ENCODE measurements around the gene PAPPA. TPM values are rescaled to one million over a fixed set of nuclear protein-coding genes. Genes with fewer than 3 reads are reported as not detected.

The PAPPA gene
- total and polyA plus RNA-seq, 2 of the 8 experiments (the other 6 are each of a cell fraction or from before 2014, with no cell fraction given) = 0.18 to 0.63 TPM

DNA sequence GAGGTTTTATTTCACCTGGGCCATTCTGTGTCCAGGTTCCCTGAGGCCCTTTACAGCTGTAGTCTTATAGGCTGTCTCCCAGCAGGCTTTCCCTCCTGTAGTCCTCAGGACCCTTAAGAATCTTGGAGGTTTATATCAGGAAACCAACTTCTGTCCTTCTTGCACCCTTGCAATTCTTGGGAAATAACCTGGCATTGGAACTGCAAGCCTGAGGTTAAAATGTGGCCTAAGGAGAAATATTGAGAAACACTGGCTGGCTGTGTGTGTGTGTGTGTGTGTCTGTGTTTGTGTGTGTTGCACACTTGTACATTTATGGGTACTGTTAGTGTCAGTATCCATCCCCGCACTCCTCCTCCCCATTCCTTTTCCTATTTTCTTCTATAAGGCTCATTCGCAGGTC lies 168.9 kb downstream of the PAPPA start:
- no peak overlapping the region for H3K27ac ChIP-seq (ENCODE audit: low read depth, low read length)
- no peaks in the 10 kb centered on the region for H3K27me3 ChIP-seq (replicated peaks in 1 of 4; ENCODE audit: control insufficient read depth in 3 of 4, extremely low read depth in 1 of 4, insufficient read depth in 3 of 4, low read length in 3 of 4)
- TF ChIP-seq, protein P1, sequence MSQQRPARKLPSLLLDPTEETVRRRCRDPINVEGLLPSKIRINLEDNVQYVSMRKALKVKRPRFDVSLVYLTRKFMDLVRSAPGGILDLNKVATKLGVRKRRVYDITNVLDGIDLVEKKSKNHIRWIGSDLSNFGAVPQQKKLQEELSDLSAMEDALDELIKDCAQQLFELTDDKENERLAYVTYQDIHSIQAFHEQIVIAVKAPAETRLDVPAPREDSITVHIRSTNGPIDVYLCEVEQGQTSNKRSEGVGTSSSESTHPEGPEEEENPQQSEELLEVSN (IDR thresholded peaks at IDR 0.05) = no peak
- TF ChIP-seq SUZ12 (IDR thresholded peaks at IDR 0.05; ENCODE audit: low read length) = no peak
- no peak for TF ChIP-seq SIX5 (IDR thresholded peaks at IDR 0.05; ENCODE audit: low read depth, low read length)
- TF ChIP-seq RNF2 (IDR thresholded peaks at IDR 0.05; ENCODE audit: borderline replicate concordance, low read depth, low read length, missing control alignments, poor library complexity, severe bottlenecking) = no peak
- TF ChIP-seq SP1 (IDR thresholded peaks at IDR 0.05; ENCODE audit: low read depth, low read length) = no peak
- no peak for TF ChIP-seq CTBP2 (IDR thresholded peaks at IDR 0.05; ENCODE audit: borderline replicate concordance, insufficient read depth, insufficient read length, low read length)
- no peak for TF ChIP-seq SAP30 (IDR thresholded peaks at IDR 0.05; ENCODE audit: insufficient read depth, insufficient replicate concordance, low read length)
- TF ChIP-seq KDM5A (IDR thresholded peaks at IDR 0.05; ENCODE audit: low read length) = no peak
- TF ChIP-seq BCL11A (IDR thresholded peaks at IDR 0.05; ENCODE audit: low read depth in 2 of 2, low read length in 2 of 2) = no peak
- TF ChIP-seq KDM4A (IDR thresholded peaks at IDR 0.05; ENCODE audit: low read depth, low read length, severe bottlenecking) = no peak
- TF ChIP-seq HDAC2 (IDR thresholded peaks at IDR 0.05; ENCODE audit: borderline replicate concordance in 1 of 2, low read depth in 2 of 2, low read length in 2 of 2) = no peak
- no peak for TF ChIP-seq POLR2A (IDR thresholded peaks at IDR 0.05; ENCODE audit: control extremely low read depth in 1 of 2, low read depth in 2 of 2, low read length in 2 of 2)

More for the DNA sequence above, 168.9 kb downstream of the PAPPA start:
- H2BK12ac ChIP-seq (ENCODE audit: low read depth, low read length) = peak overlapping the region; percentile 53
- H2BK120ac ChIP-seq (replicated peaks; ENCODE audit: low read depth, low read length) = no peak overlapping the region
- no peaks in the 10 kb centered on the region for H4K20me1 ChIP-seq (replicated peaks in 1 of 2; ENCODE audit: control insufficient read depth in 1 of 2, insufficient read depth in 2 of 2, low read length in 2 of 2)
- H3K79me2 ChIP-seq (ENCODE audit: control insufficient read depth in 1 of 2, insufficient read depth in 2 of 2, low read length in 2 of 2) = no peaks in the 10 kb centered on the region
- peak overlapping the region; percentile 72; the same call in 1 of the 2 replicates for H2AFZ ChIP-seq (ENCODE audit: low read length)
- H4K5ac ChIP-seq (ENCODE audit: insufficient read length, low read depth, low read length) = no peak overlapping the region
- no peaks in the 10 kb centered on the region; the same call in 1 of the 2 replicates for H3K79me1 ChIP-seq (ENCODE audit: low read depth, low read length)
- H3K23ac ChIP-seq (ENCODE audit: insufficient read length) = no peak overlapping the region
- H4K8ac ChIP-seq (ENCODE audit: extremely low read depth, insufficient read depth, low read length) = no peak overlapping the region
- H3K4me2 ChIP-seq (ENCODE audit: insufficient read depth in 1 of 2, low read depth in 2 of 2, low read length in 2 of 2) = no peak overlapping the region
- H4K91ac ChIP-seq (replicated peaks; ENCODE audit: insufficient read length, low read length) = no peak overlapping the region
- DNase-seq (ENCODE audit: low read depth in 1 of 2, low spot score in 2 of 2) (no peak), FAIRE-seq (no peak)
- H3K14ac ChIP-seq (ENCODE audit: insufficient read length) = no peak overlapping the region
- CTCF ChIA-PET (ENCODE audit: partially characterized antibody) = interaction anchor here (0.7 to 1.9 kb wide), 5 partner anchors 9 to 249 kb away, joined by 3 to 5 read pairs (median 3); no protein-coding TSS in a partner anchor
- no peak overlapping the region for H3K56ac ChIP-seq (replicated peaks; ENCODE audit: insufficient read length, low read depth, low read length)
- 69% methylated on average over 2 of the region's 2 CpGs; no CpG with 5 or more reads in 1 of the 2 experiments for WGBS, 2 experiments (ENCODE audit: extremely low coverage in 1 of 2, insufficient coverage in 1 of 2, insufficient read length in 1 of 2, insufficient replicate concordance in 2 of 2, low coverage in 1 of 2, low lambda C conversion rate in 2 of 2, missing lambda C conversion rate in 1 of 2)
- no peaks in the 10 kb centered on the region for H3K9me3 ChIP-seq (ENCODE audit: insufficient read depth in 2 of 2, low read depth in 1 of 2, low read length in 1 of 2)
- no peak overlapping the region for H3K4me3 ChIP-seq (ENCODE audit: extremely low read depth in 1 of 4, insufficient read depth in 2 of 4, low read depth in 3 of 4, low read length in 4 of 4)
- no peaks in the 10 kb centered on the region for H3K23me2 ChIP-seq (ENCODE audit: low read depth, low read length)
- POLR2A ChIA-PET (ENCODE audit: partially characterized antibody) = no interaction called here
- no peak overlapping the region for H2BK15ac ChIP-seq (ENCODE audit: low read length)
- no peaks in the 10 kb centered on the region for H3K36me3 ChIP-seq (ENCODE audit: control insufficient read depth in 2 of 4, insufficient read depth in 4 of 4, low read length in 3 of 4)
- H3K4me1 ChIP-seq (replicated peaks in 1 of 4; ENCODE audit: control insufficient read depth in 3 of 4, insufficient read depth in 4 of 4, low read length in 3 of 4) = peaks cover 2 to 6% (median 4%) of the 10 kb centered on the region in 4 experiments; a peak in 5 of 7 replicates
- H2BK5ac ChIP-seq (ENCODE audit: low read depth, low read length) = no peak overlapping the region
- no peak overlapping the region; a peak in 1 of 7 replicates for H3K9ac ChIP-seq (replicated peaks in 1 of 4; ENCODE audit: extremely low read depth in 1 of 4, low read depth in 3 of 4, low read length in 3 of 4)
- H2AK5ac ChIP-seq (ENCODE audit: low read depth, low read length) = no peak overlapping the region
- H2BK20ac ChIP-seq (ENCODE audit: low read length) = no peak overlapping the region
- H3K4ac ChIP-seq (replicated peaks; ENCODE audit: insufficient read length, low read depth, low read length) = no peak overlapping the region
- no peak overlapping the region for H3K18ac ChIP-seq (ENCODE audit: extremely low read depth, low read length)

Data from H1 (cell line).